HG03159 (cell line): ENCODE results near the gene GNG3.

Experiments used
- ATAC-seq: cut with Tn5 transposase; IDR thresholded peaks from one replicate; pipeline ENCODE4 v1.9.1; 2021; ENCODE audit warnings: mild to moderate bottlenecking, moderate library complexity; ENCODE audit not compliant: unreplicated experiment

Gene GNG3

GRCh38 chr11:62753736-62754603, 46.5 kb downstream of the GNG3 start, which contains the start of gene ZBTB3:
Gene ZBTB3, minus strand, starts transcription at chr11:62754160. Its CDS starts 496 bp downstream, at chr11:62753664.
- peak; percentile 94 for ATAC-seq

GRCh38 chr11:62755086-62755615, 47.7 kb downstream of the GNG3 start:
- ATAC-seq: no peak

DNA sequence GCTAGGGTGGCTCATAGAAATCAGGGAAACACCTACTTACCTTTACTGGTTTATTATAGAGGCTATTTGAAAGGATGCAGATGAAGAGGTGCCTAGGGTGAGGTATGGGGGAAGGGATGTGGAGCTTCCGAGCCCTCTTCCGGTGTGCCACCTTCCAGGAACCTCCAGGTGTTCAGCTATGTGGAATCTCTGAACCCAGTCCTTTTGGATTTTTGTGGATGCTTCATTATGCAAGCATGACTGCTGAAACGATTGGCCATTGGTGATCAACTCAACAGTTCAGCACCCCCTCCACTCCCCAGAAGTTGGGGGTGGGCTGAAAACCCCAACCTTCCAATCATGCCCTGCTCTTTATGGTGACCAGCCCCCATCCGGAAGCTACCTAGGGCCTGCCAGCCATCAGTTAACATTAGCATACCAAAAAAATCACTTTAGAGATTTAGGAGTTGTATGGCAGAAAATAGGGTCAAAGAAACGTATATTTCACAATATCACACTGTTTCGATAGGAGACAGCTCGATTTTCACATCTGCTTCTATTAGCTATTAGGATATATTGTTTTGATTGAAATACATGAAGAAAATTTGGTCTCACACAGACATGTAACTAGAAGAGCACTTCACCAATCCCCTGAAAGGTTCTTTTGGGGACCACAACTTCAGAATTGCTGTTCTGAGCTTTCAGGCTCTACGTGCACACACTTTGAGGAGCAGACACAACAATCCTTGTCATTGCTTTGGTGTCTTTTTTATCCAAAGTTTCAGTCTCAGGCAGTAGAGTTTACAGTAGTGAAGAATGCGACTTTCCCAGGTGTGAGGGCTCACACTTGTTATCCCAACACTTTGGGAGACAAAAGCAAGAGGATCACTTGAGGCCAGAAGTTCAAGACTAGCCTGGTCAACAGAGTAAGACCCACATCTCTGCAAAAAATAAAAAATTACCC, 50.6 kb downstream of the GNG3 start:
- no peak for ATAC-seq
